ENCODE measurements around the gene TLN1. TPM values are rescaled to one million over a fixed set of nuclear protein-coding genes. Genes with fewer than 3 reads are reported as not detected.
A peak's percentile ranks its signal among the peaks of the same experiment; 100 is the strongest.

Gene TLN1
- total RNA-seq, 2 donors from 2014 or later, result 177 to 196 TPM

GRCh38 chr9:35729101-35729500 lies 2.9 kb downstream of the TLN1 start:
- H3K27me3 ChIP-seq, result no peaks in the 10 kb centered on the region
- peak overlapping the region; percentile 97 for H3K27ac ChIP-seq
- peaks cover 14% of the 10 kb centered on the region for H3K4me1 ChIP-seq
- peak overlapping the region; percentile 9 for H3K4me3 ChIP-seq
- intact Hi-C loops (cut with DNase I), result no loop called here
- no peaks in the 10 kb centered on the region for H3K9me3 ChIP-seq
- H3K9ac ChIP-seq (ENCODE audit: low read depth in 2 of 2, low read length in 2 of 2), result peak overlapping the region; percentile 27 to 95
- H3K36me3 ChIP-seq, result peaks cover 9% of the 10 kb centered on the region
- DNase-seq, result no peak
- no peak for TF ChIP-seq CTCF (IDR thresholded peaks at IDR 0.05)

GRCh38 chr9:35728041-35728971 lies 3.7 kb downstream of the TLN1 start:
- Histone ChIP-seq H3K4me3 (peak overlapping the region; percentile 4), H3K4me1 (peaks cover 8% of the 10 kb centered on the region), H3K9ac (ENCODE audit: low read depth in 2 of 2, low read length in 2 of 2) (peak overlapping the region in 1 of 2 donors; percentile 73), H3K27ac (peak overlapping the region; percentile 97), H3K36me3 (peaks cover 14% of the 10 kb centered on the region), H3K9me3 (no peaks in the 10 kb centered on the region), H3K27me3 (no peaks in the 10 kb centered on the region)
- intact Hi-C loops (cut with DNase I), result no loop called here
- no peak for TF ChIP-seq CTCF (IDR thresholded peaks at IDR 0.05)
- peak; percentile 65 for DNase-seq

DNA sequence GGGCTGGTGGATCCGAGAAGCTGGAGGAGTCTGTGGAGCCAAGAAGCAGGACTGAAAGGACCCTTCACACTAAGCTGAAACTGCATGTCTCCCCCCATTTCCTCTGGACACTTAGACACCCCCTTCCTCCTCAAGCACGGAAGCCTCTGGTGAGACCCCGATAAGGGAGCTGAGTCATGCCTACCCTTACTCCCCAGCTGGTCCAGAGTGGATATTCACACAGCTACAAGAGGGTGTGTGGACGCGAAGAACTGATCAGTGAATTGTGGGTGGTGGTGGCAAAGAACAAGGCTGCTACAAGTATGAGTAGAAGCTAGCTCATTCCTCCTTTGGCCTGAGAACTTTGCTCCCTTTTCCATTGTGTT lies 4.3 kb downstream of the TLN1 start:
- peaks cover 8% of the 10 kb centered on the region for H3K4me1 ChIP-seq
- peak overlapping the region; percentile 97 for H3K27ac ChIP-seq
- no peaks in the 10 kb centered on the region for H3K9me3 ChIP-seq
- no peak for TF ChIP-seq CTCF (IDR thresholded peaks at IDR 0.05)
- H3K4me3 ChIP-seq, result no peak overlapping the region
- intact Hi-C loops (cut with DNase I), result no loop called here
- no peaks in the 10 kb centered on the region for H3K27me3 ChIP-seq
- peaks cover 14% of the 10 kb centered on the region for H3K36me3 ChIP-seq
- DNase-seq, result no peak
- peak overlapping the region in 1 of 2 donors; percentile 73 for H3K9ac ChIP-seq (ENCODE audit: low read depth in 2 of 2, low read length in 2 of 2)

DNA sequence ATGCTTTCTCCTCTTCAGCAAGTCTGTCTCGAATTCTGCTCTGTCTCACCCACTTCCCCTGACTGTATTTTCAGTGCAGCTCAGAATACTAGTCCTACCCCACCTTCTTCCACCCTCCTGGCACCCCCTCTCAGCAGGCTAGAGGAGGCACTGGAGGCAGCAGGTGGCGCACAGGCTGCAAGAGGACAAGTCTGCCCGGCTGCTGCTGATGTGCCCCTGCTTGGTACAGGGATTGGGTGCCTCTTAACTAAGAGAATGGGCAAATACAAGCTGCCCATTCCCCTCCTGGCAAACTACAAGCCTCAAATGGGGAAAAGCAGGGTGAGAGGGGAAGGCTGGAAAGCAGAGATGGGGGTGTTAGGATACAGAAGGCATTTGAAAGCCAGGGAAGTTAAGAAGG lies 5.1 kb downstream of the TLN1 start:
- no peak for DNase-seq
- no peak for TF ChIP-seq CTCF (IDR thresholded peaks at IDR 0.05)
- Histone ChIP-seq H3K27me3 (no peaks in the 10 kb centered on the region), H3K9ac (ENCODE audit: low read depth in 2 of 2, low read length in 2 of 2) (peak overlapping the region in 1 of 2 donors; percentile 73), H3K27ac (peak overlapping the region; percentile 97), H3K9me3 (no peaks in the 10 kb centered on the region), H3K4me1 (peaks cover 8% of the 10 kb centered on the region), H3K4me3 (no peak overlapping the region), H3K36me3 (peaks cover 21% of the 10 kb centered on the region)
- intact Hi-C loops (cut with DNase I), result no loop called here

- Histone ChIP-seq H3K4me3 (no peak overlapping the region), H3K4me1 (peaks cover 8% of the 10 kb centered on the region), H3K27ac (no peak overlapping the region), H3K36me3 (peaks cover 34% of the 10 kb centered on the region), H3K27me3 (no peaks in the 10 kb centered on the region), H3K9me3 (no peaks in the 10 kb centered on the region), H3K9ac (ENCODE audit: low read depth in 2 of 2, low read length in 2 of 2) (no peak overlapping the region)
- DNase-seq, result no peak
- no peak for TF ChIP-seq CTCF (IDR thresholded peaks at IDR 0.05)
- intact Hi-C loops (cut with DNase I), result no loop called here
These were observed 6.6 kb downstream of the TLN1 start for GRCh38 chr9:35725362-35725761.

Measured in colonic mucosa (tissue), 4 donors.